CD14-positive monocyte (primary cell): ENCODE data around the gene A4GALT. TPM values are rescaled to one million over a fixed set of nuclear protein-coding genes. Genes with fewer than 3 reads are reported as not detected.
"Not testable (repeated sequence)": the region's sequence is repeated elsewhere in the genome, so short reads cannot be mapped to it uniquely, and the experiment has no call there.

ENCODE experiments used
- DNase-seq, 3 donors: peaks; one replicate each; pipeline ENCODE4 v3.0.0-alpha.2; 2011 to 2022
- H2AFZ ChIP-seq: 2 replicates; pipeline ENCODE4 v1.6.0; 2012; ENCODE audit warnings: mild to moderate bottlenecking, low read depth, low read length, inconsistent platforms; ENCODE audit not compliant: insufficient read depth, poor library complexity, severe bottlenecking
- H3K27ac ChIP-seq, 2 donors: 1 replicate in 1 of 2; 2 replicates in 1 of 2; pipeline ENCODE4 v1.5.1; 2012 to 2013; ENCODE audit warnings: low read length in 2 of 2, control low read depth in 1 of 2, inconsistent platforms in 1 of 2, low read depth in 1 of 2, mild to moderate bottlenecking in 1 of 2
- H3K27me3 ChIP-seq, 2 donors: one replicate each; pipeline versions ENCODE4 v1.6.0 to v1.6.1; 2011 to 2013; ENCODE audit warnings: low read length in 2 of 2; ENCODE audit not compliant: control insufficient read depth in 2 of 2, insufficient read depth in 2 of 2
- H3K36me3 ChIP-seq, 2 donors: replicated peaks in 1 of 2; 1 replicate in 1 of 2; 2 replicates in 1 of 2; pipeline versions ENCODE4 v1.5.1 to v1.6.1; 2012 to 2013; ENCODE audit warnings: low read length in 2 of 2, control low read depth in 1 of 2, inconsistent platforms in 1 of 2, mild to moderate bottlenecking in 1 of 2; ENCODE audit not compliant: insufficient read depth in 2 of 2, control insufficient read depth in 1 of 2
- H3K4me1 ChIP-seq, 2 donors: 1 replicate in 1 of 2; 2 replicates in 1 of 2; pipeline versions ENCODE4 v1.5.1 to v1.6.1; 2012 to 2013; ENCODE audit warnings: low read length in 2 of 2, control low read depth in 1 of 2, inconsistent platforms in 1 of 2, mild to moderate bottlenecking in 1 of 2, moderate library complexity in 1 of 2; ENCODE audit not compliant: insufficient read depth in 2 of 2, control insufficient read depth in 1 of 2
- H3K4me2 ChIP-seq: replicated peaks from 2 replicates; pipeline ENCODE3; 2012; ENCODE audit warnings: low read length, moderate library complexity, mild to moderate bottlenecking; ENCODE audit not compliant: poor library complexity, severe bottlenecking; ENCODE audit errors: extremely low read depth
- H3K4me3 ChIP-seq, 3 experiments: fragments of 200-600 bp in 1 of 3; sonication (generic) in 1 of 3; replicated peaks in 1 of 3; 1 replicate in 2 of 3; 2 replicates in 1 of 3; pipeline ENCODE4 v1.5.1; 2011 to 2013; ENCODE audit warnings: low read length in 3 of 3, mild to moderate bottlenecking in 3 of 3, control low read depth in 2 of 3, low read depth in 2 of 3, inconsistent platforms in 1 of 3, moderate library complexity in 1 of 3
- H3K79me2 ChIP-seq: 2 replicates; pipeline ENCODE4 v1.6.0; 2012; ENCODE audit warnings: mild to moderate bottlenecking, control low read depth, inconsistent platforms, low read length, moderate library complexity; ENCODE audit not compliant: insufficient read depth
- H3K9ac ChIP-seq: 2 replicates; pipeline ENCODE4 v1.6.0; 2017; ENCODE audit warnings: low read length, mild to moderate bottlenecking; ENCODE audit not compliant: insufficient read depth, poor library complexity, severe bottlenecking
- H3K9me3 ChIP-seq, 2 donors: replicated peaks in 1 of 2; 1 replicate in 1 of 2; 2 replicates in 1 of 2; pipeline versions ENCODE4 v1.5.1 to v1.6.1; 2012 to 2013; ENCODE audit warnings: low read length in 2 of 2, control low read depth in 1 of 2; ENCODE audit not compliant: control insufficient read depth in 1 of 2, insufficient read depth in 1 of 2
- H4K20me1 ChIP-seq: 2 replicates; pipeline ENCODE4 v1.6.0; 2012; ENCODE audit warnings: mild to moderate bottlenecking, low read length, control low read depth, moderate library complexity; ENCODE audit not compliant: insufficient read depth
- H3K27ac Mint-ChIP-seq, 7 donors: one replicate each; pipeline ENCODE4 v1.8.0; 2020; ENCODE audit warnings: mild to moderate bottlenecking in 7 of 7, mixed read lengths in 7 of 7, moderate library complexity in 6 of 7, inconsistent platforms in 2 of 7
- H3K27me3 Mint-ChIP-seq, 3 donors: one replicate each; pipeline ENCODE4 v1.8.0; 2021 to 2022; ENCODE audit warnings: low read depth in 3 of 3, mild to moderate bottlenecking in 3 of 3, mixed read lengths in 3 of 3, moderate library complexity in 3 of 3, inconsistent platforms in 1 of 3
- H3K36me3 Mint-ChIP-seq, 2 donors: one replicate each; pipeline ENCODE4 v1.8.0; 2020; ENCODE audit warnings: mixed read lengths in 2 of 2, inconsistent platforms in 1 of 2, mild to moderate bottlenecking in 1 of 2
- H3K4me1 Mint-ChIP-seq: one replicate; pipeline ENCODE4 v1.8.0; 2020; ENCODE audit warnings: mild to moderate bottlenecking, mixed read lengths
- H3K4me3 Mint-ChIP-seq, 2 donors: one replicate each; pipeline ENCODE4 v1.8.0; 2020; ENCODE audit warnings: mild to moderate bottlenecking in 2 of 2, mixed read lengths in 2 of 2, moderate library complexity in 1 of 2
- H3K9me3 Mint-ChIP-seq, 7 donors: one replicate each; pipeline ENCODE4 v1.8.0; 2020 to 2022; ENCODE audit warnings: mixed read lengths in 7 of 7, mild to moderate bottlenecking in 6 of 7, moderate library complexity in 6 of 7, inconsistent platforms in 2 of 7
- WGBS: methylation state at CpG from one replicate; pipeline ENCODE4 v1.1.5; 2013; ENCODE audit warnings: missing lambda C conversion rate; ENCODE audit not compliant: insufficient coverage; 5-methylcytosine and 5-hydroxymethylcytosine counted together
- intact Hi-C, 2 donors: fragments of 100-400 bp; cut with micrococcal nuclease; formaldehyde crosslinking; loops; one replicate each; pipeline versions ENCODE4 v1.15.0 to v1.15.1; 2023
- polyA plus RNA-seq, 3 donors: library from polyadenylated mRNA; depleted of rRNA in 1 of 3; unstranded in 2 of 3; stranded (reverse) in 1 of 3; fragments of 300-500 nt in 2 of 3; fragments of >200 nt in 1 of 3; fragmentation: Illumina TruSeq in 2 of 3; gene quantifications; 1 replicate in 2 of 3; 2 replicates in 1 of 3; pipeline ENCODE4 v1.2.3, GENCODE V29; 2012 to 2021
- TF ChIP-seq, protein P1 (sequence below): fragments of 200-600 bp; IDR thresholded peaks from one replicate; pipeline ENCODE4 v1.8.0; 2022; ENCODE audit warnings: antibody characterized with exemption, mild to moderate bottlenecking

Gene A4GALT
- polyA plus RNA-seq, 3 donors, result not detected

DNA sequence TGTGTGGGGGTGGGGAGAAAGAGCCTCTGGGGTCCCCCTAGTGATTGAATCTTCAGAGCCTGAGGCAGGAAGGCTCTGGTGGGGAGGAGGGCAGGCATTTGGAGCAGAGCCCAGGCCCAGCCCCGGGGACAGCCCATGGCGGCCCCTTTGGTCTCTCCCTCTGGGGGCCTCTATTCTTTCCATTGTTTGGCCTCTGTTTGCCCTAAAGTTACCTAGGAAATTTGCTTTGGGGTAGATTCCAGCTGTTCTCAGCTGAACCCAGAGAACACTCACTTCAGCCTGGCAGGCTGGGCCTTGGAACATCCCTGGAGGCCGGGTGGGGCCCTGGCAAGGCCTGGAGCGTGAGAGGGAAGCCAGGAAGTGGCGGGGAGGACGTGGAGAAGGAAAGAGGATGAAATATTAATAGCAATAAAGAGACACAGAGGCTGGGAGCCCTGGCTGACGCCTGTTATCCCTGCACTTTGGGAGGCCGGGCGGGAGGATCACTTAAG lies 22.9 kb upstream of the A4GALT start:
- Histone ChIP-seq H3K36me3 (no peaks in the 10 kb centered on the region), H3K27me3 (no peaks in the 10 kb centered on the region), H3K27ac (no peak overlapping the region), H3K79me2 (no peaks in the 10 kb centered on the region), H3K4me1 (no peaks in the 10 kb centered on the region), H3K4me3 (no peak overlapping the region), H2AFZ (no peak overlapping the region), H3K9me3 (no peaks in the 10 kb centered on the region), H3K4me2 (no peak overlapping the region), H3K9ac (no peak overlapping the region), H4K20me1 (no peaks in the 10 kb centered on the region)
- Mint-ChIP-seq H3K36me3 (no peaks in the 10 kb centered on the region), H3K9me3 (no peaks in the 10 kb centered on the region), H3K27me3 (peaks cover 0 to 5% (median 0%) of the 10 kb centered on the region in 3 donors), H3K4me1 (peaks cover 20% of the 10 kb centered on the region), H3K27ac (no peak overlapping the region), H3K4me3 (no peak overlapping the region)
- DNase-seq, result no peak
- intact Hi-C loops, result no loop called here
- TF ChIP-seq, protein P1, sequence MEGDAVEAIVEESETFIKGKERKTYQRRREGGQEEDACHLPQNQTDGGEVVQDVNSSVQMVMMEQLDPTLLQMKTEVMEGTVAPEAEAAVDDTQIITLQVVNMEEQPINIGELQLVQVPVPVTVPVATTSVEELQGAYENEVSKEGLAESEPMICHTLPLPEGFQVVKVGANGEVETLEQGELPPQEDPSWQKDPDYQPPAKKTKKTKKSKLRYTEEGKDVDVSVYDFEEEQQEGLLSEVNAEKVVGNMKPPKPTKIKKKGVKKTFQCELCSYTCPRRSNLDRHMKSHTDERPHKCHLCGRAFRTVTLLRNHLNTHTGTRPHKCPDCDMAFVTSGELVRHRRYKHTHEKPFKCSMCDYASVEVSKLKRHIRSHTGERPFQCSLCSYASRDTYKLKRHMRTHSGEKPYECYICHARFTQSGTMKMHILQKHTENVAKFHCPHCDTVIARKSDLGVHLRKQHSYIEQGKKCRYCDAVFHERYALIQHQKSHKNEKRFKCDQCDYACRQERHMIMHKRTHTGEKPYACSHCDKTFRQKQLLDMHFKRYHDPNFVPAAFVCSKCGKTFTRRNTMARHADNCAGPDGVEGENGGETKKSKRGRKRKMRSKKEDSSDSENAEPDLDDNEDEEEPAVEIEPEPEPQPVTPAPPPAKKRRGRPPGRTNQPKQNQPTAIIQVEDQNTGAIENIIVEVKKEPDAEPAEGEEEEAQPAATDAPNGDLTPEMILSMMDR, result no peak
- 100% methylated on average over 3 of the region's 9 CpGs for WGBS

DNA sequence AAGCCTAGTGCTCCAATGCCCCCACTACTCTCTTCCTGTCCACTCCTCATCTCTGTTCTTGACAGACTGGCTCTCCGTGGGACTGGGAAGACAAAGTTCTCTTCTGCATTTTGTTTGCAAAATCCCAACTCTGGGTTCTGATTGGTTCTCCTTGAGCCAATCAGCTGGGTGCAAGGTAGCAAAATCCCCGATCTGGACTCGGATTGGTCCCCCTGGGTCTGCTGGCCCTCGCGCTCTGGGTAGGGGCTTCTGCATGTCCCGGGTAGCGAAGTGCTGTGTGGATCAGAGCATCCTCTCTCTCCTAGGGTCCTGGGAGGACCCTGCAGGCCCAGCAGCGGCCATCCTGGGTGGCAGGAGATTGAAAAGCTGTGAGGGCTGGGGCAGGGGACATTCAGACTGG lies 22.3 kb upstream of the A4GALT start:
- Histone ChIP-seq H3K4me3 (no peak overlapping the region), H4K20me1 (no peaks in the 10 kb centered on the region), H3K36me3 (no peaks in the 10 kb centered on the region), H3K4me2 (no peak overlapping the region), H3K9me3 (no peaks in the 10 kb centered on the region), H3K27ac (no peak overlapping the region), H2AFZ (peak overlapping the region; percentile 21), H3K4me1 (no peaks in the 10 kb centered on the region), H3K27me3 (no peaks in the 10 kb centered on the region), H3K9ac (no peak overlapping the region), H3K79me2 (no peaks in the 10 kb centered on the region)
- no peak for DNase-seq
- intact Hi-C loops, result no loop called here
- Mint-ChIP-seq H3K36me3 (no peaks in the 10 kb centered on the region), H3K27me3 (peaks cover 0 to 6% (median 2%) of the 10 kb centered on the region in 3 donors), H3K9me3 (peaks cover 0 to under 1% (median 0%) of the 10 kb centered on the region in 7 donors), H3K4me1 (peaks cover 18% of the 10 kb centered on the region), H3K27ac (no peak overlapping the region), H3K4me3 (no peak overlapping the region)
- TF ChIP-seq, protein P1, result no peak
- 85% methylated on average over 5 of the region's 8 CpGs for WGBS

DNA sequence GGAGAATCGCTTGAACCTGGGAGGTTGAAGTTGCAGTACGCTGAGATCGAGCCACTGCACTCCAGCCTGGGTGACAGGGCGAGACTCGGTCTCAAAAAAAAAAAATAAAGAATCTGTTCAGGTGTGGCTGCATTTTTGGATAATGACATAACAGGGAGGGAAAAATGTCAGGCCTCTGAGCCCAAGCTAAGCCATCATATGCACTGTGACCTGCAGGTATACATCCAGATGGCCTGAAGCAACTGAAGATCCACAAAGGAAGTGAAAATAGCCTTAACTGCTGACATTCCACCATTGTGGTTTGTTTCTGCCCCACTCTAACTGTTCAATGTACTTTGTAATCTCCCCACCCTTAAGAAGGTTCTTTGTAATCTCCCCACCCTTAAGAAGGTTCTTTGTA lies 19.6 kb upstream of the A4GALT start:
- H4K20me1 ChIP-seq, H3K9me3 Mint-ChIP-seq, H3K4me1 ChIP-seq, H2AFZ ChIP-seq, DNase-seq, intact Hi-C loops, H3K36me3 Mint-ChIP-seq, H3K4me3 ChIP-seq, H3K9ac ChIP-seq, H3K4me2 ChIP-seq, H3K79me2 ChIP-seq, H3K27ac ChIP-seq, H3K9me3 ChIP-seq, H3K36me3 ChIP-seq, H3K27me3 ChIP-seq, H3K27me3 Mint-ChIP-seq, H3K4me3 Mint-ChIP-seq: not testable (repeated sequence)
- Mint-ChIP-seq H3K4me1 (peaks cover 22% of the 10 kb centered on the region), H3K27ac (peak overlapping the region in 1 of 7 donors; percentile 46)
- 94% methylated on average over 3 of the region's 5 CpGs for whole genome bisulfite sequencing
